PFSK-1 (cell line): Measurements from ENCODE around the gene CDYL.

Source experiments
- POLR2AphosphoS5 ChIP-seq: IDR thresholded peaks from 2 replicates; pipeline ENCODE4 v1.6.1; 2012; ENCODE audit warnings: low read depth, mild to moderate bottlenecking, control low read depth, low read length, moderate library complexity
- SIN3A ChIP-seq: IDR thresholded peaks from 2 replicates; pipeline ENCODE4 v1.6.1; 2012; ENCODE audit warnings: mild to moderate bottlenecking, low read length, moderate library complexity, borderline replicate concordance; ENCODE audit not compliant: insufficient read depth
- TF ChIP-seq, protein P1 (sequence below), 2 experiments: IDR thresholded peaks; 2 replicates each; pipeline versions ENCODE4 v1.6.1 to v1.8.0; 2011 to 2012; ENCODE audit warnings: low read depth in 2 of 2, low read length in 2 of 2, control low read depth in 1 of 2, inconsistent platforms in 1 of 2, mild to moderate bottlenecking in 1 of 2, moderate library complexity in 1 of 2; ENCODE audit not compliant: insufficient read depth in 1 of 2

DNA sequence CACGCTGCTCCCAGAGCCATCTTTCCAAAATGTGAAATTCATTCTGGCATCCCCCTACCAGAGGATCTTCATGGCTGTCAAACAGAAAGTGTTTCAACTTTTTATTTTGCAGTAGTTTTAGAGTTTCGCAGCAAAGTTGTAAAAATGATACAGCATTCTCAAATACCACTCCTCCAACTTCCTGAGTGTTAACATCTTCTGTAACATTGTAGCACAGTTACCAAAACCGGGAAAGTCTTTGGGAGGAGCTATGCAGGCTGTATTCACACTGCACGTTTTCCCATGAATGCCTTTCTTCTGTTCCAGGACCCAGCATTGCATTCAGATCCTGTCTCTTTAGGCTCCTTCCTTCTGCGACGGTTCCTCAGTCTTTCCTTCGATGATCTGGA lies 30.1 kb downstream of the CDYL start:
- no peak for TF ChIP-seq POLR2AphosphoS5
- no peak for TF ChIP-seq SIN3A
- TF ChIP-seq, protein P1, sequence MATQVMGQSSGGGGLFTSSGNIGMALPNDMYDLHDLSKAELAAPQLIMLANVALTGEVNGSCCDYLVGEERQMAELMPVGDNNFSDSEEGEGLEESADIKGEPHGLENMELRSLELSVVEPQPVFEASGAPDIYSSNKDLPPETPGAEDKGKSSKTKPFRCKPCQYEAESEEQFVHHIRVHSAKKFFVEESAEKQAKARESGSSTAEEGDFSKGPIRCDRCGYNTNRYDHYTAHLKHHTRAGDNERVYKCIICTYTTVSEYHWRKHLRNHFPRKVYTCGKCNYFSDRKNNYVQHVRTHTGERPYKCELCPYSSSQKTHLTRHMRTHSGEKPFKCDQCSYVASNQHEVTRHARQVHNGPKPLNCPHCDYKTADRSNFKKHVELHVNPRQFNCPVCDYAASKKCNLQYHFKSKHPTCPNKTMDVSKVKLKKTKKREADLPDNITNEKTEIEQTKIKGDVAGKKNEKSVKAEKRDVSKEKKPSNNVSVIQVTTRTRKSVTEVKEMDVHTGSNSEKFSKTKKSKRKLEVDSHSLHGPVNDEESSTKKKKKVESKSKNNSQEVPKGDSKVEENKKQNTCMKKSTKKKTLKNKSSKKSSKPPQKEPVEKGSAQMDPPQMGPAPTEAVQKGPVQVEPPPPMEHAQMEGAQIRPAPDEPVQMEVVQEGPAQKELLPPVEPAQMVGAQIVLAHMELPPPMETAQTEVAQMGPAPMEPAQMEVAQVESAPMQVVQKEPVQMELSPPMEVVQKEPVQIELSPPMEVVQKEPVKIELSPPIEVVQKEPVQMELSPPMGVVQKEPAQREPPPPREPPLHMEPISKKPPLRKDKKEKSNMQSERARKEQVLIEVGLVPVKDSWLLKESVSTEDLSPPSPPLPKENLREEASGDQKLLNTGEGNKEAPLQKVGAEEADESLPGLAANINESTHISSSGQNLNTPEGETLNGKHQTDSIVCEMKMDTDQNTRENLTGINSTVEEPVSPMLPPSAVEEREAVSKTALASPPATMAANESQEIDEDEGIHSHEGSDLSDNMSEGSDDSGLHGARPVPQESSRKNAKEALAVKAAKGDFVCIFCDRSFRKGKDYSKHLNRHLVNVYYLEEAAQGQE (IDR thresholded peaks at IDR 0.05; ENCODE audit: insufficient read depth in 1 of 2, low read depth in 2 of 2, low read length in 2 of 2): no peak
